SHP77 (cell line): ENCODE measurements around the gene CACTIN.

Experiments
- DNase-seq, 2 experiments: peaks; one replicate each; lab custom pipeline; 2025; lab: John Stamatoyannopoulos, UW

The CACTIN gene

DNA sequence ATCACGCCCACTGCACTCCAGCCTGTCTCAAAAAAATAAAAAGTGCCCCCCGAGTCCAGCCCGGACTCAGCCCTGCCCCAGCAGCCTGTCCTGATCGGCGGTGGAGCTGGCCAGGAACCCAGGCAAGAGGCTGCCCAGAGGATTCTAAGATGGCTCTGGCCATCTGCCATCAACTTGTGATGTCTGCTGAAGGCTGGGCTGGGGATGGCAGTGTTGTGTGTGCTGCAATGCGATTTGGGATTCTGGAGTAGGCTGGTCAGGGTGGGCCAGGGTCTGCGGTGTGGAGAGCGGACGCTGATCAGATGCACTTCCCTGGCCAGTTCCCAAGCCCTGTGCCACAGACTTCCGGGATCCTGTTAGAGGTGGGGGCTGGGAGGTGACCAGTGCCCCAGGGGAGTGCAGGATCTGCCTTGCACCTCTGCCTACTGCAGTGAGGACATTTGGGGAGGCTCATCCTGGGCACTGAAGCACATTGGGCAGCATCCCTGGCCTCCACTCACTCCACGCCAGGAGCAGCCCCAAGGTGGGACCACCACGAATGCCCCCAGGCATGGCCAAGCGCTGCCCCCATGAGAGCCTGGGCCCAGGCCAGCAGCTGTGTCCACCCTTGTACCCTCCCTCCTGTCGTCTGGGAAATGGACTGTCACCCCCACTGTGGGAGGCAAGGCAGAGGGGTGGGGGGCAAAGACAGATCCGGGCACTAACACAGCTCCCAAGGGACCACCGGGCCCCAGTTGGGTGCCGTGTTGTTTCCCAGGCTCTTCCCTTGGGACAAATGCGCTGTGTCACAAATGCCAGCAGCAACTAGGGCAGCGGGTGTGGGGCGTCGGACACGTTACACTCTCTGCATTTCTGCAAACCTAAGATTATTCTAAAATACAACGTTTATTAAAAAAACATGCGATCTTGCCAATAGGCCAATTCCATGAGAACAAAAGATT is 16.5 kb downstream of the CACTIN start:
- no peak for DNase-seq

DNA sequence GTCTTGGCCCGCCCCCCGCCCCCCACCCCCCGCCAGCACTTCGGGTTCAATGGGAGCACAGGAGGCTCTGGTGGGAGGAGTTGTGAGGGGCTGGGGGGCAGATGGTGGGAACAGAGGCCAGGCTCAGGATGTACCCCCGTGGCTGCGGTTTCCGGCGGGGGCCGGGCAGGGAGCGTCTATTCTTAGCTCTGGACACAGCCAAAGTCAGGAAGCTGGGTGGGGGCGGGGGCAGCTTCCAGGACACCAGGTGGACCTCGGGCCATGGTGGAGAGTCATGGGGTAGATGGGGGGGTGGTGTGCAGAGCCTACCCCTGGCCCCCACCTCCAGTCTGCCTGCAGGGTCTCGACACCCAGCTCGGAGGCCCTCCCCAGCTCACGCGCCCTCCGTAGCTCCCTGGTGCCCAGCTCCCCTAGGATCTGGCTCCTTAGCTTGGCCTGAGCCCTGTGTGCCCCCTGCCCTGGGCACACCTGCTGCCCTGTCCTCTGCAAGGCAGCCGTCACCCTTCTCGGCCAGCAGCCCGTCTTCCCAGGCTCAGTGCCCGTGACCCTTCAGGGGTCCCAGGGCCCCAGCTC is 17.8 kb downstream of the CACTIN start:
- DNase-seq: no peak

DNA sequence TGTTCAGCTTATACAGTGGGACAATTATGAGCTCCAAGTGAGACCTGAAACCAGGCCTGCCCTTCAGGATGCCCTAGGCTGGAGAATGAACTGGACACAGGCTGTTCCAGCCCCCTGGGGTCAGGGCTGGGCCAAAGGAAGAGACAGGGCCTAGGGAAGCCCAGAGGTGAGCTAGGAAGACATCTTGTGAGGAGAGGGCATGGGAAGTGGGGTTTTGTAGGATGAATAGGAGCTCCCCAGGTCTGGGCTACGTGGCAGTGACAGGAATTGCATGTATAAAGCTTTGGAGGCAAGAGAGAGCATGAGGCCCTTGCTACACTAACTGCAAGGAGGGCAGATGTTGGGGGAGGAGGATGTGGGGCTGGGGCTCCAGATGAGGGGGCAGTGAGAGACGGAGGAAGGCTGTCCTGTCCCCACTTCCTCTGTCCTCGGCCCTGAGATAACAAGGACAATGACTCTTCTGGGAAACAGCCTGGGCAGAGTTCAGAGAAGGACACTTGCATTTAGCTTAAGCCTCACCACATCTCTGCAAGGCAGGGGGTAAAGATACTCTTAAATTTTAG is 18.4 kb downstream of the CACTIN start:
- no peak for DNase-seq

DNA sequence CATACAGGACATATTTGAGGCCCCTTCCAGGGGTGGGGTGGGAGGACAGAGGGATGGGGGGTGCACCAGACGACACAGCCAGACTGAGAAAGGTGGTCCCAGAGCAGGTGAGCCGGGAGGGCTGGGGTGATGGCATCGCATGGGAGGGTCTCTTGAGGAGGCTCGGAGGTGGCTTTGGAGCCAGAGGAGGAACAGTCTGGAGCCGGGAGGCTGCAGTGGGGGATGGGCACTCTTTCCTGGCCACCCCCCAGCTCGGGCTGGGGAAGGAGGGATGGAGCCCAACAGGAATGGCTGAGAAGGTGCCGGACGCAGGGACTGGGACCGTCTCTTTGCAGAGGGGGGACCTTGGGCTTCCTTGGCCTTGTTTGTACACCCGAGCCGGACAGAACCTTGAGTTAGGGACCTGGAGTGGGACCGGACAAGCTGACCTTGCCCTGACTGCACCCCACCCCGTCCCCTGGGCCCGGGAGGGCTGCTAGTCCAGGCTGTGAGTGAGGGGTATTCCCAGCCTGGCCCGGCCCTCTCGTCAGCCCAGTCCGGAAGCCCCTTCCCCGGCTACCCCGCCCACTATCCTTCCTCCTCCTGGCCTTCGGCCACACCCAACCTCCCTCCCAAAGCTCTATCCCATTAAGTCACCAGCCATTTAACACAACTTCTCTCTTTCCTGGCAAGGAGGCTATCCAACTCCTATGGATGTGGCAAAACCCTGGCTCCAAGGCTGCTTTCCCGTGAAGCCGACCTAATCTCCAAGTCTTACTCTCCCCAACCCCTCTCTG is 19.1 kb downstream of the CACTIN start:
- no peak for DNase-seq

DNA sequence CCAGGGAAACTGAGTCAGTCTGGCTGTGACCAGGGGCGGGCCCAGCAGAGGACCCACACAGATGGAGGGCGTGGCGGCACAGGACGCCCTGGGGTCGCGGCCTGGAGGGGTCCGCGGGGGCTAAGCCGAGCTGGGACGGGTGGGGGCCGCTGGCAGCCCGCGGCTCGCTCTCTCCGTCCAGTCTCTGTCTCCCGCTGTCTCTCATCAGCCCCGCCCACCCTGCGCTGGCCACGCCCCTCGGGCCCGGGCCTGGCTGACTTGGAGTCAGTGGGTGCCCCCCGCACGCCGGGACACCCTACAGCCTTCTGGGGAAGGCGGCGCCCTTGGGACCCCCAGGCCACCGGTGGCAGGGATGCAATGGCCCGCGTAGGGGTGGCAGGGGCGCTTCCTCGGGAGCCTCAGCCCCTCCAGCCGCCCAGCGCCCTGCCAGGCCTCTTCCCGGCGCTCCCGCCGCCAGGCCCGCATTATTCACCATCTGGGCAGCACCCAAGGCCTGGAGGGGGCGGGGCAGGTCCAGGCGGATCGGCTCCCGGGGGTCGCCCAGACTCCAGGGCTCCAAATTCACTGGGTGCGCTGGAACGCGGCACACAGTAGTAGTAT is 19.8 kb downstream of the CACTIN start, which contains the start of gene TBXA2R:
Gene TBXA2R (minus strand): TSS at position 186 of the 600 bp plus-strand sequence. CDS start 6,241 bp downstream, outside the sequence.
- peak; percentile 30 to 42 for DNase-seq

DNA sequence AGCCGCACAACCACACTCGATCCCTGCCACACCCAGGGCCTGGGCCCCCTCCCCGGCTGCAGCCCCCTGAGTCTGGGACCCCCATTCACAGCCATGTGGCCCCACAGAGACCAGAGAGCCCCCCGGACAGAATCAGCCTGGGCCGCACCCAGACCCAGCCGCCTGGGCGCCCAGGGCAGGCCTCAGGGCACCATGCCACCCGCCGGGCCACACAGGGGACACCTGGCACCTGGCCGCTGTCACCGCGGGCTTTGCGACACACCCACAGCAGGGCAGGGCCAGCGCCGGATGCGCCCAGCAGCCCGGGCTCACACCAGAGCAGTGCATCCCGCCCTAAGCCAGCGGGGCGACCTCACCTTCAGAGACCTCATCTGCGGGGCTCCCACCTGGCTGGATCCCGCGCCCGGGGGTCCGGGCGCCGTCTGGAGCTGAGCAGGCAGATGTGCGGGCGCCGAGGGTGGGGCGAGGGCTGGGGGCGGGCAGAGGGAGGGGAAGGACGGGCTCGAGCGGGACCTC is 20.4 kb downstream of the CACTIN start:
- DNase-seq: no peak

DNA sequence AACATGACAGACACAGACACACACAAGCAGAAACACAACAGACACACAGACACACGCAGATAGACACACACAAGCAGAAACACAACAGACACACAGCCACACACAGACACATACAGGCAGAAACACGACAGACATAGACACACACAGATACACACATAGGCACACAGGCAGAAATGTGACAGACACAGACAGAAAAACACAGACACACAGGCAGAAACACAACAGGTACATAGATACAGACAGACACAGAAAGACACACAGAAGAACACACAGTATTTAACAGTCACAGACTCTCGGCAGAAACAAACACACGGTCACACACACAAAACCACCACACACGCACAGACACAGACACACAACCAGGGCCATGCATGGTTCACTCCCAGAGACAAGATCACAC is 20.8 kb downstream of the CACTIN start:
- DNase-seq: no peak

DNA sequence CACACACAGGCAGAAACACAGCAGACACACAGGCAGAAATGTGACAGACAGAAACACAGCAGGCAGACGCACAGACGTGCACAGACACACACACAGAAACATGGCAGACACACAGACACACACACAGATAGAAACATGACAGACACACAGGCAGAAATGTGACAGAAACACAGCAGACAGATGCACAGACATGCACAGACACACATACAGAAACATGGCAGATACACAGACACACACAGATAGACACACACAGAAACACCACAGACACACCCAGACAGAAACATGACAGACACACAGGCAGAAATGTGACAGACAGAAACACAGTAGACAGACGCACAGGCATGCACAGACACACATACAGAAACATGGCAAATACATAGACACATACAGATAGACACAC is 21.2 kb downstream of the CACTIN start:
- no peak for DNase-seq

DNA sequence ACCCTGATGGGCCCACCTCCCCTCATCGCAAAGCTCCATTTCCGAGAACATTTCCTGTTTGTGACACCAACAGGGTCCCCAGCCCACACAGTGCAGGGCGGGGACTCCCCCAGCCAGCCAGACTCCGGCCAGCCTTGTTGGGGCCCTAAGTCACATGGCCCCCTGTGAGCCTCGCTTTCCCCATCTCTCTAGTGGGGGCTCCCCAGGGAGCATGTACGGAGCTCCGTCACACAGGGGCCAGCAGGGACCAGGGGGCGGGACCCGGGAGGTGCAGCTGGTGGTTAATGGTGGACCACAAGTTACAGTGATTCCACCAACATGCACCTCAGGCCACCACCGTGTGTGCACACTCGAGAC is 21.6 kb downstream of the CACTIN start:
- no peak for DNase-seq

DNA sequence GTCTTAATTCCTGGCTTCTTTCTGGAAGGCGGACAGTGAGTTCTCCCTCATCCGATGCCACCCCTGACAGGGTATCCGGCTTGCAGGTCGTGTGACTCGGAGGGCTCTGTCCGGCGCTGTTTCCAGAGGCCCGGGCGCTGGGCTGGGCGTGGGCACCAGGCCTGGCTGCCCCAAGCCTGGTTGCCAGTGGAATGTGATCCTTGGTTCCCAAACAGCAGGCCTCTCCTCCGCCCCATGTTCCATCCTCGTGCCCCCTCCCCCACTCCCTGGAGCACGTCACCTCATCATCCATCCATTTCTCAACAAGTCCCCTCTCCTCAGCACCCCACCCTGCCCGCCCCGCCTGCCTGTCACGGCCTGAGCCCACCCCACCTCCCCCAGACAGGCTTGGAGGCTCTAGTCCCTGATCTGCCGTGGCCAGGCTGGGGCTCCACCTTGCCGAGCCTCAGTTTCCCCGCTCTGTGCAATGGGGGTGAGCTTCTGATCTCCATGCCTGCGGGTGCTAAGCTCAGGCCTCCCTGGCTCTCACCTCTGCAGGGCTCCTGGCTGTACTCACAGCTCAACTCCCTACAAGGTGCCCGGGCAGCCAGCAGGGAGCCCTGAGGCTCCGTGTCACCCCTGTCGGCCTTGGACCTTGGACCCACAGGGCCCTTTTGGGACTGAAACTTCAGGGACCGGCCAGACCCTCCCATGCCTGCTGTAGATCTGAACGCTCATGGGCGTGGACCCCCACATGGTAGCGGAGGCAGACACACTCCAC is 22.2 kb downstream of the CACTIN start:
- no peak for DNase-seq

DNA sequence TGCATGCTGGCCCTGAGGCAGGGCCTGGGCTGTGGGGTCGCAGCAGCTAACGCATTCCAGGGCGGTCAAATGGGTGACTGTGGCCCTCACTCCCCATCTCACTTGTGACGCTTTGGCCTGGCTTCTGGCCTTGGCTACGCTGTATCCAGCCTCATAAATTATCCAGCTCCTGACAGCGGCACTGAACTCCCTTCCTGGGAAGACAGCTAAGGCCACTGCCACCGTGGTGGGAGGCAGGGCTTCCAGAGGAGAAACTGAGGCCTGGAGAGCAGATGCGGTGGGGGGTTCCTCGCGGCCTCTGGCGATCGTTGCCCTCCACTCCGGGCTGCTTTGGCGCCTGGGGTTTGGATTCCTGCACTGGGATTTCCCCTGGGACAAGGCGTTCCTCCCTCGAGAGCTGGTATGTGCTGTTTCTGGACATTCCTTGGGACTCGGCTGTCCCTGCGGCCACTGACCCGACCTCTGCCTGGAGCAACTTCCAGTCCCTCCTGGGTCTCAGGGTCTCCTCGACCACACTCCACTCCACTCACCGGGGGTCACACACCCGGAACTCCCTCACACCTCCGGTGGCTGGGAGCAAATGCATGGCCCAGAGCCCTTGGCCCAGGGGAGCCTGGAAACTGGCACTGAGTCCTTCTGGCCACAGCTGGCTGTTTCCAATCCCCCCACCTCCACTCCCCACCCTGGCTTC is 23.3 kb downstream of the CACTIN start:
- DNase-seq: no peak

DNA sequence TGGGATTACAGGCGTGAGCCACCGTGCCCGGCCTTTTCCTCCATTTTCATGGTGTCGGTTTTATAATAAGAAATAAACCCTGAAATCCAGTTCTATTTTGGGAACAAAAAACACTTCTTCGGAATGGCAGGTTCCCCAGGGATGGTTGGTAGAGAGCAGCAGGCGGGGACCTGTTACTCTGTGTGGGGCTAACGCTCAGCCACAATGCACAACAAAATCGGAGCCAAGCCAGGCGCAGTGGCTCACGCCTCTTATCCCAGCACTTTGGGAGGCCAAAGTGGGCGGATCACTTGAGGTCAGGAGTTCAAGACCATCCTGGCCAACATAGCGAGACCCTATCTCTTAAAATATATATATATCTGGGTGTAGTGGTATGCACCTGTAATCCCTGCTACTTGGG is 25.6 kb downstream of the CACTIN start:
- DNase-seq: no peak

DNA sequence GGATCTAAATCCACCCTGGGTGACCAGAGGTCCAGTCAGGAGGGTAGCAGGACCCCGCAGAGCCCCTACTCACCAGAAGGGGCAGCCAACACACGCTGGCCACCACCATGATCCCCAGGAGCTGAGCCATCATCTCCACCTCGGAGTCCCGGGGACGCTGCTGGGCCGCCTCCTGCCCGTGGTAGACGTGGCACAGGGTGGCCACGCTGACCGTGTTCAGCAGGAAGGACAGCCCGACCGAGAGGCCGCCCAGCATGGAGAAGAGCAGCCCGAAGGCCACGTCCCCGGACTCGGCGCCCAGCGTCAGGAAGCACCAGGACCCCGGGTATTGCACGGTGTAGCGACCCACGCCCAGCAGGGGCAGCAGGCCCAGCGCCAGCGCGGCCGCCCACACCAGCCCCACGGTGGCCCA is 26.8 kb downstream of the CACTIN start:
- DNase-seq: no peak

DNA sequence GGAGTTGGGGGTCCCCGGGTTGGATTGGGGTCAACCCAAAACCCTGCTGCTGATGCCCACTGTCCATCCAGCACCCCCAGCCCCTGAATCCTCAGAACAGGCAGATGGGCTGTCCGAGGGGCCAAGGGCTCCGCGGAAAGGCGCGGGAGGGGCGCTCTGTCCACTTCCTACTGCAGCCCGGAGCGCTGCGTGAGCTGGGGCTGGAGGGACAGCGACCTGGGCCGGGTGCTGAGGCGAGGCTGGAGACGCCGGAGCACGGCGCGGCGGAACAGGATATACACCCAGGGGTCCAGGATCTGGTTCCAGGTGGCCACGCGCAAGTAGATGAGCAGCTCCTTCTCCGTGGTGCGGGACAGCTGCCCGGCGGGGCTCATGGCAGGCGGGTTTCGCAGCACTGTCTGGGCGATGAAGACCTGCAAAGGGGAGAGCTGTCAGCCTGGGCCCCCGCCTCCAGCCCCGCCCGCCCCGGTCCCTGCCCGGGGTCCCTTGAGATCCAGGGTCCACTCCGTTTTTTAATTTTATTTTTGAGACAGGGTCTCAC is 31.0 kb downstream of the CACTIN start:
- DNase-seq: no peak

DNA sequence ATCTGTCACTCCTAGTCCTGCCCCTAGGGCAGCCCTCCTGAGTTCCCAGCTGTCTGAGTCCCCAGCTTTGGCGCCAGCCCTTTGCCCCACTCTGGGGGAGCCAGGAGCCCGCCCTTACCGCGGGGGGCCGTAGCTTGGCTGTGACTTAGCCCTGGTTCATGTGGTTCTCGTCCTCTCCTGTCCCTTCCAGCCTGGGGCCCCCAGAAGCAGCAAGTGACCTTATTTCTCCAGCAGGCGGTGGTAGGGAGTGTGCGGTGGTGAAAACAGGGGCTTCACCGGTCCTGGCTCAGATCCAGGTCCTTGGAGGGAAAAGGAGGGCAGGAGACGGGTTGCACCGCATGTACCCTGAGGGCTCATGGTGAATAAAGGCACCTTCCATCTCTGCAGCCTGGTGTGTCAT is 33.4 kb downstream of the CACTIN start:
- no peak for DNase-seq

DNA sequence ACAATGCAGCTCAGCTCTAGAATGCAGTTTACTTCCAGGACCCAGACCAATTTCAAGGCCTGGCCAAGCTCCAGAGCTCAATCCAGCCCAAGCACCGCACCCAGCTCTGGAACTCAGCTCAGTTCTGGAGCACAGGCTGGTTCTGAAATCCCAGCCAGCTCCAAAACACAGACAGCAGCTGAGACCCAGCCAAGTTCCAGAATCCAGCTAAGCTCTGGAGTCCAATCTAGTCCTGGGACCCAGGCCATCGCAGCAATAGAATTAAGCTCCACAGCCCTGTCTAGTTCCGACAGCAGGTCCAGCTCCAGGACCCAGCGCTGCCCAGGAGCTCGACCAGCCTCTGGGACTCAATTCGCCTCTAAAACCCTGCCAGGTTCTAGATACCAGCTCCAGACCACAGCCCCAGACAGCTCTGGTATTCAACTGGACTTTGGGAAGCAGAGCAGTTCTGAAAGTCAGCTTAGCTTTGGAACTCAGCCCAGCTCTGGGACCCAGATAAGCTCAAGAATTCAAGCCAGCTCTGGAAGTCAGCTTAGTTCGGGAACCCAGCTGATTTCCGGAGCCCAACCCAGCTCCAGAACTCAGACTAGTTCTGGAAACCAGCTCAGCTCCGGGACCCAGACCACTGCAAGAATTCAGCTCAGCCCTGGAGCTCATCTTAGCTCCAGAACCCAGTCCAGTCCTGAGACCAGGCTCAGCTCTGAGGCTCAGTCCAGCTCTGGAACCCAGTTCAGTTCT is 34.5 kb downstream of the CACTIN start:
- no peak for DNase-seq

DNA sequence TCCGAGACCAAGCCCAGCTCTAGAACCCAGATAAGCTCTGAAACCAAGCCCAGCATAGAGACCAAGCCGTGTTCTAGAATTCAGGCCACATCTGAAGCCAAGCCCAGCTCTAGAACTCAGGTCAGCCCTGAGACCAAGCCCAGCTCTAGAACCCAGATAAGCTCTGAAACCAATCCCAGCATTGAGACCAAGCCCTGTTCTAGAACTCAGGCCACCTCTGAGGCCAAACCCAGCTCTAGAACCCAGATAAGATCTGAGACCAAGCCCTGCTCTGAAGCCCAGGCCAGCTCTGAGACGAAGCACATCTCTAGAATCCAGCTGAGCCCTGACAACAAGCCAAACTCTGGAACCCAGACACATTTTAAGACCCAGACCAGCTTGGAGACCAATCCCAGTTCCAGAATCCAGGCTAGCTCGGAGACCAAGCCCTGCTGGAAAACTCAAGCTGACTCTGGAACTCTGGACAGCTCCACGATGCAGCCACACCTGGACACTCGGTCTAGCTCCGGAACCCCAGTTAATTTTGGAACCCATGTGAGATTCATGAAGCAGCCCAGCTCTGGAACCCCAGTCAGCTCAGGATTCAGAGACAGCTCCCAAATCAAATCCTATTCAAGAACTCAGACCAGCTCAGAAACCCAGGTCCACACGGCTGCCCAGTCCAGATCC is 35.5 kb downstream of the CACTIN start:
- DNase-seq: no peak

DNA sequence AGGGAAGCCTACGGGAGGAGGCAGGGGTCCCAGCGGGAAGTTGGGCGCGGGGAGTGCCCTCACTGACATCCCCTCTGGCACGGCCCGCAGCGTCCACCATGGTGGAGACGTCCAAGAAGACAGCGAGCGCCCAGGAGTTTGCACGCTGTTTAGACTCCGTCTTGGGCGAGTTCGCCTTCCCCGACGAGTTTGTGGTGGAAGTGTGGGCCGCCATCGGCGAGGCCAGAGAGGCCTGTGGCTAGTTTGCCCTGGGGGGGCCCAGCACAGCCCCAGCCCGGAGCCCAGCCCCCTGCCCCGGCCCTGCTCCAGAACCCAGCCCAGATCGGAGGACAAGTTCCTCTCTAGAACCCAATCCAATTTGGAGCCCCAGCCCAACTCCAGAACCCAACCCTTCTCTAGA is 36.6 kb downstream of the CACTIN start:
- no peak for DNase-seq

DNA sequence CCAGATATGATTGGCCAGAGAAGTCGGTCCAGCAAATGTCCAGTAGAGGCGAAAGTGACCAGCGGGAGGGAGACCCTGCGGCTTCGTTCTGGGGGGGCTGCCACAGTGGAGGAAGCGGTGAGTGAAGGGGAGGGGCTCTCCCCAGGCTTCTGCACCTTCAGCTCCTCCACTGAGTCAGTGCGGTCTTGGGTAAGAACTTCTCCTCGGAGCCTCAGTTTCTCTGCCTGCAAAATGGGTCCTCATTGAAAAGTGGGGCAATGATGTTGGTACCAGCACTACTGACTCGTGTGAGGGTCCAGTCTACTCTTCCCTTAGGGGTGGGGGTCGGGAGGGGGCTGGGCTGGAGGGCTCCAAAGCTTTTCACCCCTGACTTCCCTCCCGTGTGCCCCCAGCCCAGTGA is 37.2 kb downstream of the CACTIN start:
- no peak for DNase-seq
